DMS53 treated with DMSO at 0.1 percent for 48 hours (cell line): Measurements from ENCODE around the gene SLC2A4RG.
A peak's percentile ranks its signal among the peaks of the same experiment; 100 is the strongest.
"Not testable (repeated sequence)": the region's sequence is repeated elsewhere in the genome, so short reads cannot be mapped to it uniquely, and the experiment has no call there.

Experiments
- DNase-seq: peaks from one replicate; lab custom pipeline; 2025; ENCODE audit not compliant: unreplicated experiment; lab: John Stamatoyannopoulos, UW

The SLC2A4RG gene

DNA sequence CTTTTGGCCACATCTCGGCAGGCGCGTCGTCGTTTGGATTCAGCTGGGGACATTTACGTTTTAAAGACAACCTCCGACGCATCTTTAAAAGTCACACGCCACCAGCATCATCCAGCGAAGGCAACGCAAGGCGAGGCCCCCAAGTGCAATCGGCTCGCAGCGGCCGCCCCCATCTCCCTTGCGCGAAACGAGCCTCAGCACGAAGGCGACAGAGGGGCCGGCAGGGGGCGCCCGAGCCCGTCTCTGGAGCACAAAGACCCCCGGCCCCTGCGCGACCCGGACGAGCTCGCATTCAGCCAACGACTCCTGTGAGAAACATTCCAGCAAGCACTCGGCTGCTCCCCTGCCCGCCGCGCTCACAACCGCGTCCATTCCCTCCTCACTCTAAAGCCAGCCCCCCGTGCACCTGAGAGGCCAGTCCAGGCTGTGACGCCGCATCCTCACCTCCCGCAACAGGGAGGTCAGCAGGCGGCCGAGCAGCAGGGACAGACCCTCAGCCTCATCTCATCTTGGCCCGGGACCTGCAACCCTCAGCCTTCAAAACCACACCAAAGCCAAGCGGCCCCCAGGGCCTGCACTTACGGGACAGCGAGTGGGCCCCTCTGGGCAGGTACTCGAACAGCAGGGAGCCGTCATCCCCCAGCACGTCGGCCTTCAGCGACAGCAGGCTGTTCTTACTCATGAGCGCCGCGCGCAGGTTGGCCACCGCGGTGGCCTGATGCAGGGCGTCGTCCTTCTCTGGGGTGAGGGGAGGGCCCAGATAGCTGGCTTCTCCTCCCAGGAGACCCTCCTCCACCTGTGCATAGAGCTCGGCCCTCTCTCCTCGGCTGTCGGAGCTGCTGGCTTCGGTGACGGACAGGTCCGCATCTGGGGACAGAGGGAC lies 35.8 kb downstream of the SLC2A4RG start:
- no peak for DNase-seq

DNA sequence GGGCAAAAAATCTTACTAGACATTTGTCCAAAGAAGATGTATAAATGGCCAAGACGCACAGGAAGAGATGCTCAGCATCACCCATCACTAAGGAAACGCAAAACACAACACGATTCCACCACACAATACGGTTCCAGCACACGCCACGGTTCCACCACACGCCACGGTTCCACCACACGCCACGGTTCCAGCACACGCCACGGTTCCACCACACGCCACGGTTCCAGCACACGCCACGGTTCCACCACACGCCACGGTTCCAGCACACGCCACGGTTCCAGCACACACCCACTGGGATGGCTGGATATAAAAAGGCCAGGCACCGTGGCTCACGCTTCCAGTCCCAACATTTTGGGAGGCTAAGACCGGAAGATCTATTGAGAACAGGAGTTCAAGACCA lies 37.3 kb downstream of the SLC2A4RG start:
- DNase-seq: not testable (repeated sequence)

DNA sequence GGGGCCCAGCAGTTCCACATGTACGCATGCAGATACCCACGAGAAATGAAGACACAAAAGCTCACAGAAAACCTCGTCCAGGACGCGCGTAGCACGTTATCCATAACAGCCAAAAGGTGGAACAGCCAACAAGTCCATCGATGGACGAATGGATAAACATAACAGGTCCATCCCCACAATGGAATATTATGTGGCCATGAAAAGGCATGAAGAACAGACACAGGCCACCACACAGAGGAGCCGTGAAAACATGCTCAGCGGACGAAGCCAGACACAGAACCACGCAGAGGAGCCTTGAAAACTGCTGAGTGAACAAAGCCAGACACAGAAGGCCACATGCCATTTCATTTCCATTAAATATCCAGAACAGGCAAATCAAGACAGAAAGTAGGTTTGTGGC lies 38.0 kb downstream of the SLC2A4RG start:
- no peak for DNase-seq

DNA sequence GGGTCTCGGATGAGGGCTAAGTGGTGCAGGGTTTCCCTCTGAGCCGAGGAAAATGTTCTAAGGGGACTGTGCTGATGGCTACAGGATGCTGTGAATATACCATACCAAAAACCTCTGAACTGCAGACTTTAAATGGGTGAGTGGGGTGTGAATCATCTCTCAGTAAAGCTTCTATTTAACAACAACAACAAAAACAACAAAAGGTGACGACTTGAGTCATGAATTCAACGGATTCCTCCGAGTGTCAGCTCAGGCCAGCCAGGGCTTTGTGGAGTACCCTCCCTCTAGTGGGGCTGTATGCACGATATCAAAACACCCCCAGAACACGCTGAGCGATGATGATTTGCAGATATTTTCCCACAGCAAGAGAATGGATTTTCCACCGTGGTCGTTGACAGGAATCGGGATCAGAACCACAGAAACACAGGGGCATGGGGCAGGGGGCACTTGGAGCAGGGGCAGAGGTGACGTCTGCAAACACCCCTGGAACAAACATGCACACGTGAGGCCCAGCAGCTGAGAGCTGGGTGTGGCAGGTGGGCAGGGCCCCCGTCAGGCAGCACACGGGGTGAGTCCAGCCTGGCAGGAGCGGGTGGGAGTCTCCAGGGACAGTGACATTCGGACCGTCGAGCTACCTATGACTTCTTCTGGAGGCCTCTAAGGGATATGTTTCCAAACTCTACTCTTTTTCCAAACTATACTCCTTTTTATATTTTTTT lies 38.6 kb downstream of the SLC2A4RG start:
- DNase-seq: no peak

DNA sequence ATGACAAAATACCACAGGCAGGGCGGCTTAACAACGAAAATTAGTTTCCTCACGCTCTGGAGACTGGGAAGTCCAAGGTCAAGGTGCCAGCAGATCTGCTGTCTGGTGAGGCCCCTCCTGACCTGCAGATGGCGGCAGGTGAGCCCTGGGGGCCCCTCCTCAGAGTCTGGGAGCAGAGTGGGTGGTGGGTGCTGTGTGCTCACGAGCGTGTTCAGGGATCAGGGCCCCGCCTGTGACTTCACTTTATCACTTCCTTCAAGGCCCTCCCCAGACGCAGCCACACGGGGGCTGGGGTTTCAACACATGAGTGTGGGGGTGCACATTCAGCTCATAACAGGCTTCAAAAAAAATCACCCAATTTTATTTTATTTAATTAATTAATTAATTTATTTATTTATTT lies 39.3 kb downstream of the SLC2A4RG start:
- no peak for DNase-seq

DNA sequence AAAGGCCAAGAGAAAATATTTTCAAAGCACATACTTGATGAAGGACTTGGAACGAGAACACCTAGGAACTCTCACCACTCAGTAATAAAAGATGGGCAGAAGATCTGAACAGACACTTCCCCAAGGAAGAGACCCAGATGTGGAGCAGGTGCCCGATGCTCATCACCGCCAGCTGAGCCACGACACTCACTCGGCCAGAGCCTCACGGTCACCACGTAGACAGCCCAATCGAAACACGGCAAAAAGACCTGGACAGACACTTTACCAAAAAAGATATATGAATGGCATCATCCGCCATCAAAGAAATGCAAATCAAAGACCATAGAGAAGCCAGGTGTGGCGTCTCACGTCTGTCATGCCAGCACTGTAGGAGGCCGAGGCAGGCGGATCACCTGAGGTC lies 41.6 kb downstream of the SLC2A4RG start:
- no peak for DNase-seq

DNA sequence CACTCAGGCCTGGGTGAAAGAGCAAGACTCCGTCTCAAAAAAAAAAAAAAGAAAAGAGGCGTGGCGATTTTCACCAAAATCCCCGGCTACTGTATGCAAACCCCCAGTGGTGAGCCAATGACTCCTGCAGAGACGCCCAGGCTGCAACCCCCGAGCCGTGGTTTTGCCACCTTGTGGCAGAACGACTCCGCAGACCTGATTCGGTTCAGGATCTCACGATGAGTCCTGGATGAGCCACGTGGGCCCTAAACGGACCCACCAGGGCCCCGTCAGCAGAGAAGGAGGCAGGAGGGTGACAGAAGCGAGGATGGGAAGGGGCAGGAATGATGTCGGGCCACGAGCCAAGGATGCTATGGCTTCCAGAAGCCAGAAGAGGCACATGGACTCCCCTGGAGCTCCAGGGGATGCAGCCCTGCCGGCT lies 42.5 kb downstream of the SLC2A4RG start:
- DNase-seq: no peak

DNA sequence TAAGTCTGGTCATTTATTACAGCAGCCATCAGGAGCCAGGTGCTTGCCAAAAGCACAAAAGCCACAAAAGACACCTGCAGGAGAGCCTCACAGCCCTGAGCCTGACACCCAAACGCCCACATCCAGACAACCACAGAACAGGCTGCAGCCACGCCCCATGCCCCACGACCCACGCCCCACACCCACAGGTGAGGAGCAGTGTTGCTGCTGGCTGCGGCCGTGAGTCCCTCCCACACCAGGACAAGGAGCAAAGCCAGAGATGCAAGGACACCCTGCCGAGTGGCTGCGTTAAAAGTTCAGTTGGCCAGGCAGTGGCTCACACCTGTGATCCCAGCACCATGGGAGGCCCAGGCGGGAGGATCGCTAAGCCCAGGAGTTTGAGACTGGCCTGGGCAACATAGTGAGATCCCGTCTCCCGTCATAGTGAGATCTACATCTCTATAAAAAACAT lies 43.0 kb downstream of the SLC2A4RG start:
- DNase-seq: no peak

DNA sequence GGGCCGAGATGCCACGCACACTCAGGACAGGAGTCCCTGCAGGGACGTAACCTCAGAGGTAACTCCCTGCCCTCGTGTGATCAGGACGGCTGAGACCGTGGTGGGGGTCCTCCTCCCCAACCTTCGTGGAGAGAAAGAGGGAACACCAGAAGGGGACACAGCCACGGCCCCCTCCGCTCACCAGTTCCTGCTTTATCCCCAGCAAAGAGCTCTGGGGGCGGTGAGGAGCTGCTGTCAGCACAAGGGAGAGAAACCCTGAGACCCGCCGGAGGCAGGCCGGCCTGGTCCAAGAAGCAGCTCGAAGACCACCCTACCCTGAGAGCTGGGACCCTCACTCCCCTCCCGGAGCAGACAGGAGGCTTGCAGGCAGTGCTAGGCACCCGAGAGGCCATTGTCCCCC lies 44.4 kb downstream of the SLC2A4RG start:
- no peak for DNase-seq

DNA sequence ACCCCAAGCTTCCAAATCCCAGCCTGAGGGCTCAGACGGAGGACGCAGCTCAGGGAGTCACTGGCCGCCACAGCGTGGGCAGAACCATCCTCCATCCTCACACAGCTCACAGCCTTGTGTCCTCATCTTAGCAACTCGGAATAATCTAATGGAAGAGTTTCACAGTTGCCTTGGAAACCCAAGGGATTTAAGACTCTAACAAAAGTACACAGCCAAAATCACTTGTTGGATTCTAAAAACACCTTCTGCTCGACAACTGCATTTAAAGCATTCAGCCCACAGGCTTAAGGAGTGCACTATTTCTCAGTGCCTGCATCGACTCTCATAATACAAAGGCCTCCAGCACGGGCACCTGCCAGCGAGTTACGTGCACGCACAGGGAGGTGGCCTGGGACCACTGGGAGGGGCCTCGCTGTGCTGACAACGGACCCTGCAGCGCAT lies 46.1 kb downstream of the SLC2A4RG start:
- no peak for DNase-seq

DNA sequence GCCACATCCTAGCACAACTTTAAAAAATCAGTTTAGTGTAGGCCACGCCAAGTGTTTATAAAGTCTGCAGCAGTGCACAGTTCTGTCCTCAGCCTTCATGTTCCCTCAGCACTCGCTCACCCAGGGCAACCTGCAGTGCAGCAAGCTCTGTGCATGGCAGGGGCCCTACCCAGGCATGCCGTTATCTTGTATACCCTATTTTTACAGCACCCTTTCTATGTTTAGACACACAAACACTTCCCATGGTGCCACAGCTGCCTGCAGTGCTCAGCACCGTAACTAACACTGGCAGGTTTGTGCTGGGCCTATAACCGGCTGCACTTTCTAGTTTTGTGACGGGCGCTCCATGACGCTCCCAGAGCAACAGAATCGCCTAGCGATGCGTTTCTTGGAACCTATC lies 47.7 kb downstream of the SLC2A4RG start:
- no peak for DNase-seq

DNA sequence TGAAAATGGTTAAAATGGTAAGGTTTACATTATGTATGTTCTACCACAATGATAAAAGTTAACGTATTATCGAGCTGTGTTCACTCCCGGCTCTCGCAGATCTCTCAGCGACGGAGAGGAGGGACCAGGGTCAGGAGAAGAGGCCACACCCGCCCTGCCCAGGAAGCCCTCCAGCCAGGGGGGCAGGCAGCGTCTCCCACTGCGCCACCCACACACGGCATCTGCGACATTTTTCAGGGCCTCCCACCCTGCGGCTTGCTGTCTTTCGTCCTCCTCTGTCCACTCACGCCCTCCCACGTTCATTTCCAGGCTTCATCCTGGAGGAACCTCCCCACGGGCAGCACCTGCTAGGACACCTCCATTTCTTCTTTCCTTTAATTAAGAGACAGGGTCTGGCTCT lies 48.2 kb downstream of the SLC2A4RG start:
- no peak for DNase-seq

DNA sequence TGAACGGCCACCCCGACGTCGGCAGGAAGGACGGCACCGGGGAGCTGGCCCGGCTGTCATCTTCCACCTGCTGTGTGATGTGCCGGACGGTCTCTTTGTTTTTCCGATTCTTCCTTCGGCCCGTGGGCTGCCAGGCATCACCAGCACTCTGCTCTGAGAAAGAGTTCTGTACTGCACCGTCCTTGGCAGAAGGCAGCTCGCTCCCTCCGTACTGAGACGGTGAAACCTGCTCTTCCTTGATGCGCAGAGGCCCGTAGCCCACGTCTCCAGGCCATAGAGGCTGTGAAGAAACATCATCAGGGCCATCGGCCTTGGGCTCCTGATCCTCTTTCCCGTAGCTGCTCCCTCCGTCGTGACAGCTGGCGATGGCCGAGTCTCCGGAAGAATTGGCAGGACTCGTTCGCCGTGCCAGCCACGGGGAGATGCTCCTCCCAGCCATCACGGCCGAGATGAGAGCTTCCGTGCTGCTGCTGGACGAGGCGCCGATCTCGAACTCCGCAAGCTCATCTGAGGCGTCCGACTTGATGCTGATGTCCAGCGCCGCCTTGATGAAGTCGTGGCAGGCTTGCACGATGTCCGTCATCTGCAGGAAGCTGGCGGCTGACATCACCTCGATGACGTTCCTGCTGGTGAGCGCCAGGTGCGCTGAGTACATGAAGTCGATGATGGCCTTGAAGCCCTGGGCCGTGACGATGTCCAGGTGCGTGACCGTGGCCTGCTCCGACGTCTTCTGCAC lies 50.4 kb downstream of the SLC2A4RG start:
- peak; percentile 47 for DNase-seq

DNA sequence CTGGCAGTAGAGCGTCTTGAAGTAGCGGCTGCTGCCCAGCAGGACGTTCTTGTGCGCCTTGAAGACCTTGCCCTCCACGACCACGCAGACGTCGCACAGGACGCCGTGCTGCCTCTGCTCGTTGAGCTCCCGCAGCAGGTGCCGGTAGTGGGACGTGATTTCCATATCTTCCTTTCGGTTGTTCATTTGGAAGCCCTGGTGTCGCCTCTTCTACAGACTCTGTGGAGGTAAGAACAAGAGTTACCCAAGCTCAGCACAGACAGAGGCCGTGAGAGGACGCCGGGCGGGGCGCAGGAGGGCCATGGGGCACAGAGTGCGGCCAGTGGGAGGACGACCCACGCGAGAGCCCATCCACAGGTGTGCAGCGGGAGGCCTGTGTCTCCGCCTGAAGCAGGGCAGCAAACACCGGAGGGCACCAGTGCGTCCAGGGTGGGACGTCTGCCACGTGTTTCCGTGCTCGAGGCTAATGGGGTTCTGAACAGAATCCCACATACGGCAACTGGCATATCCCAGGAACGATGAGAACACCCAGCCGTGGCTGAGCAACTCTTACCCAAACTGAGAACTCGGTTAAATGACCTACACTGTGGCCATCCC lies 51.1 kb downstream of the SLC2A4RG start:
- DNase-seq: no peak

DNA sequence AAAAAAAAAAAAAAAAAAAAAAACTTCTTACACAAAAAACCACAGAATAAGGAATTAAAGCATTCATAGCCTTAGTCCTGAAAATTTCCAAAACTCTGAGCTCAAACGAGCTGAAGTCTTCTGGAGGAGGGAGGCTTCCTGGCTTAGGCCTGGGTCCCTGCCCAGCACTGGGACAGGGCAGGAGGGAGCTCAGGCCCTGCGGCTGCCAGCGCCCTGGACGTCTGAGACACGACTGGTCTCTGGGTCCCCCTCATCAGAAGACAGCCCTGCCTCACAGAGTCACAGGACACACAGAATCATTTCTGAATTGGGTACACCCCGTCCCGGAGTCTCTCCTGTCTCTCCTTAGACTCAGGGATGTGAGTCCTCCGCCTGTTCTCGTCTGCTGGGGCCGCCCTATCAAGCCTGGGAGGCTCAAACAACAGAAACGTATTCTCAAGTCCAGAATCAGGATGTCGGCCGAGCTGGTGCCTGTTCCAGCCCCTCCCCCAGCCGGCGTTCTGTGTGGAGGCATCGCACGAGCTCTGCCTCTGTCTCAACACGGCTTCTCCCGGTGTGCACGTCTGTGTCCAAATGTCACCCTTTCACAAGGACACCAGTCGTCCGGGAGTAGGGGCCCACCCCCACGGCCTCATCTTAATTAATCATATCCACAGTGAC lies 52.1 kb downstream of the SLC2A4RG start:
- DNase-seq: no peak

DNA sequence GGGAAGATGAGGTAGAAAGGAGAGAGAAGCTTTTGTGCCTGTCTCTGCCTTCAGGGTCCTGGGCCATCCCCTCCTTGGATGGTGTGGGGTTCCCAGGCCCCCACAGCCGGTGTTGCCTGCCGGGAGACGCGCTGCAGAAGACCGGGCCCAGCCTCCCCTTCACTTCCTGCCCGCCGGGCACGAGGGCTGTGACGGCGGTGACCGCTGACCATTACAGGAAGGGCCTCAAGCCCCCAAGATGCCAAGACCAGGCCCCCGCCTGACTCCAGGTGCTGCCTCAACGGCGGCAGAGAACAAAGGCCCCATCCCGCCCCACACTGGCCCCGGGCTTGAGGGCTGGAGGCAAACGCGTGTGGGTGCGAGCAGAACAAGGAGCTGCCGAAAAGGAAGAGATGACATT lies 53.3 kb downstream of the SLC2A4RG start:
- no peak for DNase-seq
